ENCODE data around the gene DMC1.
"Not testable (repeated sequence)": the region's sequence is repeated elsewhere in the genome, so short reads cannot be mapped to it uniquely, and the experiment has no call there.

Gene DMC1, protein sequence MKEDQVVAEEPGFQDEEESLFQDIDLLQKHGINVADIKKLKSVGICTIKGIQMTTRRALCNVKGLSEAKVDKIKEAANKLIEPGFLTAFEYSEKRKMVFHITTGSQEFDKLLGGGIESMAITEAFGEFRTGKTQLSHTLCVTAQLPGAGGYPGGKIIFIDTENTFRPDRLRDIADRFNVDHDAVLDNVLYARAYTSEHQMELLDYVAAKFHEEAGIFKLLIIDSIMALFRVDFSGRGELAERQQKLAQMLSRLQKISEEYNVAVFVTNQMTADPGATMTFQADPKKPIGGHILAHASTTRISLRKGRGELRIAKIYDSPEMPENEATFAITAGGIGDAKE

GRCh38 chr22:38569972-38570778 lies at the start of gene DMC1:
Gene DMC1 (minus strand): TSS chr22:38570183. CDS start chr22:38568256, 1,927 bp downstream.
- DNase-seq: peak; percentile 97 to 98

GRCh38 chr22:38618682-38619081 lies 48.7 kb upstream of the DMC1 start:
- no peak for DNase-seq

GRCh38 chr22:38618258-38618657 lies 48.3 kb upstream of the DMC1 start:
- DNase-seq: no peak

DNA sequence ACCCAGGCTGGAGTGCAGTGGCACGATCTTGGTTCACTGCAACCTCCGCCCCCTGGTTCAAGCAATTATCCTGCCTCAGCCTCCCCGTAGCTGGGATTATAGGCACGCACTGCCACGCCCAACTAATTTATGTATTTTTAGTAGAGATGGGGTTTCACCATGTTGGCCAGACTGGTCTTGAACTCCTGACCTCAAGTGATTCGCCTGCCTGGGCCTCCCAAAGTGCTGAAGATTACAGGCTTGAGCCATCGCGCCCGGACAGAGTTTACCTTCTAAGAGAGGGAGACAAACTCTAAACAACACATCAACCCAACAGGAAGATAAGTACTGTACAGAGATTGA lies 45.1 kb upstream of the DMC1 start:
- not testable (repeated sequence) for DNase-seq

DNA sequence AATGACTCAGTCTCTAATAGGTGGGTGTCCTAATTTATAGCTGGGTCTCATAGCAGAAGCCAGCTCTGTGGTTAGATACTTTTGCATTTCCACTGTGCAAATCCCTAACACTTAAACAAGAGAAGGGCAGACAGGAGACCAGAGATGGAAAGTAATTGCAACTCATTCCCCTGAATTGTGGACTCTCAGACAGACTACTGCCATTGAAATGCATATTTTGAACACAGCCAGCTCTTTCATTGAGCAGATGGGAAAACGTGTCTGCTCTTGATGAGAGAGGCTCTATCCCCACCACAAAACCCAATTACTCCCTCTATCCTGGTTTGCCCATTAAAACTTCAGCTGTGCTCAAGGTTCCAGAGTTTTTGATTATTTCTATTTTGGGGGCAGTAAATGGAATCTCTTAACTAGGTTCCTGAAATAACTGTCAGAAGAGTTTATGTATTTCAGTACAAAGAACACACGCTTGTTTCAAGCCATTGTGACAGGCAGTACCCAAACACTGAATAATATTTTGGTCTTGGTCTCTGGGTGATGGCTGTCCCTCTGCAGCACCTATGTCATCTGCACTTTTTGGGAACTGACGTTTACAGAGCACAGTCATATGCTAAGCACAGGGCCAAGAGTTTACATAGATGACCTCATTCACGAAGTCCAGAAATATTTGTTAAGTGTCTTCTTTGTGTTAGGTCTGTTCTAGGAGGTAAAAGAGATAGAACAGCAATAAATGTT lies 44.5 kb upstream of the DMC1 start:
- no peak for DNase-seq

GRCh38 chr22:38613588-38613987 lies 43.6 kb upstream of the DMC1 start:
- no peak for DNase-seq

DNA sequence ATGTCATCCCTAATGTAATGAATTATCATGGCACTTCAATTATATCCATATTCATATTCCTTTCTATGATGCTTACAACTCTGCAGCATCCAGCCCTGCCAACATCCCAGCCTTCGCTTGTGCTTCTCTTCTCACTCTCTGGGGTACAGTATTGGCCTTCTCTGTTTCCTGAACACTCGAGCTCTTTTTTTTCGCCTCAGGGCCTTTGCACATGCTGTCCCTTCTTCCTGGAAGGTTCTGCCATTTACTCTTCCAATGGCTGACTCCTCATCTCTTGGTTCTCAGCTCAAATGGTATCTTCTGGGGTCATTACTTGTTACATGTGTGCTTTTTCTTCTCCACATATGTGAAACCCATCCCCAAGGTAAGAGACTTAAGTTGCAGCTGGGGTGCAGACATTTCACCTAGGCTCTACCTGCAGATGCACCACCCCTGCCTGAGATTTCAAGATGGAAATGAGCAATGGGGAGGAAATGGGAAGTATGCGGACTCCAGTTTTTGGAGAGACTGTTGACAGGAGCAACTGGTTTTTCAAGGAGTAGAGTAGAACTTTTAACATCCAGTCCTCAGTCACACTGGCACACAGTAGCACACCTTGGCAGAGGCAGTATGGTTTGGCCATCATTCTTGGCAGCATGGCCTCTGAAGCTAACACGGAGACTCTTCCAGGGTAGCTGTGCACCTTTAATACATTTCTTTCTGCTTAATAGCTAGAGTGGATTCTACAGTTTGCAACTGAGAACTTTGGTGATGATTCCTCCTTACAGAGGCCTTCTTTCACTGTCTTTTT lies 42.4 kb upstream of the DMC1 start:
- DNase-seq: no peak

DNA sequence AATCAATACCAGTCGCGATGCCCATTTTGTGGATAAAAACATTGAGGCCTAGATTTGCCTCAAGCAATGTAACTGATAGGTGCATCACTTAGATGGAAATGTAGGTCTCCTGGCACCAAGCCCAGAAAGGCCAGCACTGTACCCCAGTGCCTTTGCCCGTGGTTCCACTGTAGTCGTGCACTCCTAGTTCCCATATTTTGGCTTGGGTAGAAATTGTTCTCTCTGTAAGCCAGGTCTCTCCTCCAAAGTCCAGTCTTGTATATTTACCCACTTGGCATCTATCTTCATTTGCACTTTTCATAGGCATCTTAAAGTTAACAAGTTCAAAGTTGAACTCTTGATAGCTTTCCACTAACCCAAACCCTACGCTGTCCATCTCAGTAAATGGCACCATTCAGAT lies 41.6 kb upstream of the DMC1 start:
- DNase-seq: no peak

- DNase-seq: no peak
Measured at GRCh38 chr22:38610234-38610633, 40.3 kb upstream of the DMC1 start.

DNA sequence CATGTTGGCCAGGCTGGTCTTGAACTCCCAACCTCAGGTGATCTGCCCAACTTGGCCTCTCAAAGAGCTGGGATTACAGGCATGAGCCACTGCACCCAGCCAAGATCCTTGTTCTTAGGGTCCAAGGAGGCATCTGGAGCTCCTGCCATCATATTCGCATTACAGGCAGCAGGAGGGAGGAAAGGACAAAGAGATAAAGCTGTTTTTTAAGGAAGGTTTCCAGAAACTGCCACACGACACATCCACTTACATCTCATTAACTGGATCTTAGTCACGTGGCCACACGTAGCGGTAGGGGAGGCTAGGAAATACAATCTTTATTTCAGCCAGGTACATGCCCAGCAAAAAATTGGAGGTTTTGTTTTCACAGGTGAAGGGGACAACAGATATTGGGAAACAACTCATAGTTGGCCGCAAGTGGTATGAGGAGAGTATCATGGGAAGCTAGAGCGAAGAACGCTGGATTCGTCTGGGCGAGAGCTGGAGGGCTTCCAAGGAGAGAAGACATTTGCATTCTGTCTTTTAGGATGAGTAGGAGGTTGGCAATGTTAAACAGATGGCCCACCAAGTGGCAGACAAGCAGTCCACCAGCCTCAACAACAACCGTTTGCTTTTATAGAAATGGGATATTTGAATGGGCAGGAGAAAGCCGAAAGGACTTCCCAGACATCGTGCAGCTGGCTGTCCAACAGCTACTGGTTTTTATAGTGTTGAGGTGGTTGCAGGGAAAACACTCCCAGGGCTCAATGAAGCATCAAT lies 39.2 kb upstream of the DMC1 start:
- no peak for DNase-seq

DNA sequence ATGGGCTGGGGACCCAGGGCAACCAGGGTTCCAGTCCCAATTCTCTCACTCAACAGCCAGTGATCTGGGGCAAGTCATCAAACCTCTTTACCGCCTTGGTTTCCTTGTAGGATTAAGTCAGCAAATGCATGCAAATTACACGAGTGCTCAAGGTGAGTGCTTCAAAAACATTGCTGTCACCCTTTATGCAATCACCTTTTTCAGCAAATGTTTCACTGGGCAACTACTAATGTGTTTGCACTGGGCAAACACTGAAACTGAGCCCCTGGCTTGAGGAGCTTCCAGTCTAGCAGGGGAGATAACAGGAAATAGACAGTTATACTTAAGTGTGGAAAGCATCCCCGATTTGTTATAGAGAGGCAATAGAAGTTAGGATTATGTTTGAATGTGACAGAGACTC lies 37.7 kb upstream of the DMC1 start:
- DNase-seq: no peak

GRCh38 chr22:38602166-38602565 lies 32.2 kb upstream of the DMC1 start:
- no peak for DNase-seq

- no peak for DNase-seq
Measured at GRCh38 chr22:38601221-38601764, 31.3 kb upstream of the DMC1 start.

DNA sequence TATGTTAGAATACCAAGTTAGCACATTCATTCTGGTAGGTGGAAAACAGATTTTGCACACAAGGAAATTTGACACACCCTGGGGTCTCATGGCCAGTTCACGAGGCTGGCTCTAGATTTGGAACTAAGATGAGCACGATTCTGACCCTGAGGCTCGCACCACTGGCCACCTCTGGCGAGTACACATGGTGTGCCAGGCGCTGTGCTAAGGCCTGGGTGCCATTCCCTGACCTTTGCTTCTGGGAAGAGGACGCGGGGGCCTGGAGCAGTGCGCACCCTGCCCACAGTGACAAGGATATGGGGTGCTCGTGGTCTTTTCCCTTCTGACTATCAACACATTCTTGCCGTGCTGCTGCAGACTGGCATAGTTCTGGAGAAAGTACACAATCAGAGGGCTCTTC lies 29.5 kb upstream of the DMC1 start:
- no peak for DNase-seq

- DNase-seq: not testable (repeated sequence)
Measured at GRCh38 chr22:38582923-38583322, 12.9 kb upstream of the DMC1 start.

DNA sequence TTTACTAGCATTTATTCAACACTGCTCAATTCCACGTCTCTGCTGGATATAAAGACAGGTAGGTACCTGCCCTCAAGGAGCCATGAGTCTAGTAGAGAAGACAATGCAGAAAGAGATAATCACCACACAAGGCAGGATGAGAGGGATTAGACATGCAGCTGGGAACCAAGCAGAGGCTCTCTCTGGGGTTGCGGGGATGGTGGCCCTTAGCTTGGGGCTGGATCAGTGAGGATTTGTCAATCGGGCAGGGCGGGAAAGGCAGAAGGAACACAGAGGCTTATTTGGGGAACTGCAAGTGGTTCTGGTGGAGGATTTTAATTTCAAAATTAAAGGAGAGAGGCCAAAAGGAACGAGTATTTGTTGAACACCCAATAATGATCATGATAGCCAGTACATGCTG lies 8.5 kb upstream of the DMC1 start:
- no peak for DNase-seq

- peak; percentile 27 to 40 for DNase-seq
Measured at GRCh38 chr22:38572065-38572464, 2.1 kb upstream of the DMC1 start.

DNA sequence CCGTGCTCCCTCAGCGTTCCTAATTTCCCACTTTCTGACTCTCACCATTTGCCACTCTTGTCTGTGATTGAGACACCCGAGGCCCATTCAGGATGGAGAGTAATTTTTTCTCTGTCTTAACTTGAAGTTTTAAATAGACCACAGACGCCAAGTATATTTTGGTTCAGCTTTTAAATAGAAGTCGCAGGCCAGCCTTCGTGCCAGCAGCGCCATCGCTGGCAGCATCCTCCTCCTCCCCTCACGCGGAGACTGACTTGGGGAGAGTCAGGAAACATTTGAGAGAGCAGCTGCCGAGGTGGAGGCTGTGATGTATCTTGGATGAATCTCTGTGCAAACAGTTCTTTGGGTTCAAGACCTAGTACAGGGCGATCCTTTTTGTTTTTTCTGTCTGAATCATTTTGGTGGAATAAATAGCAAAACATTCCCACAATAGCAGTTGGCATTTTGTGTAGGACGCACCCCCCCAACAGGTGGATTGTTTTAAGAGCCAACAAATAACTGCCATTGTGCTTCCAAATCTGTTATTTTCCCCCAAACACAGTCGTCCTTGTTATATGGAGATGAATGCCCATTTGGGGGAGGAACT lies 889 bp upstream of the DMC1 start:
- peak in 1 of 2 donors; percentile 34 for DNase-seq

DNA sequence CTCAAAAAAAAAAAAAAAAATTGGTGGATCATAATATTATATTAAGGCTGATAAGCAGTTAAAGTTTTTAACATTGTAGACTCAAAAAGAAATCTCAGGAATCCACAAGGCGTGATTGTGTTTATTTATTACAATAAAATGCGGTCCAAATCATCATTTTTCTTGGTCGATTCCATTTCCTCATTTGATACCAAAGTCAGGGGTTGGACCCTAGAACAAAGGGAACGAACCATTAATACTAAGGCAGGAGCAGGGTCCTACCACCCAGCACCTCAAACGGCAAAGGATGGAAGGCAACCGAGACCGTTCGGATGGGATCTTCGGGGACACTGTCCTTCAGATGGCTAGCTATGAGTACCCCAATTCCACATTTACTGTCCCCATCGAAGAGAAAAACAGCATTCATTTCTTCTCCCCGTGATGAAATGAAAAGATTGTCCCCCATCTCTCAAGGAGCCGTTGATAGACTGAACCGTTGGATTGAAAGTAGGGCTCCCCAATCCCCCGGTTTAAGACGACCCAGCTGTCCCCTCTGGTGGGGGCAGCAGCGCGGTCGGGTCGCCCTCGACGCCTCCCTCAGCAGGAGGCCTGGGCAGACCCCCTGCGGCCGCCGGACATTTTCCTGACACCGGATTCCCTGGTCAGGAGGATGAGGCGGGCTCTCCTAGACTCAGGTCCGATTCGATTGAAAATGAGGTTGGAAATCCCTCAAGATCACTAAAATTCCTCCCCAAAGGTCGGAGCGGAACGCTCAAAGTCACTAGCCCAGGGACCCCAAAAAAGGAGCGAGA lies 607 bp downstream of the DMC1 start:
- DNase-seq: no peak

DNA sequence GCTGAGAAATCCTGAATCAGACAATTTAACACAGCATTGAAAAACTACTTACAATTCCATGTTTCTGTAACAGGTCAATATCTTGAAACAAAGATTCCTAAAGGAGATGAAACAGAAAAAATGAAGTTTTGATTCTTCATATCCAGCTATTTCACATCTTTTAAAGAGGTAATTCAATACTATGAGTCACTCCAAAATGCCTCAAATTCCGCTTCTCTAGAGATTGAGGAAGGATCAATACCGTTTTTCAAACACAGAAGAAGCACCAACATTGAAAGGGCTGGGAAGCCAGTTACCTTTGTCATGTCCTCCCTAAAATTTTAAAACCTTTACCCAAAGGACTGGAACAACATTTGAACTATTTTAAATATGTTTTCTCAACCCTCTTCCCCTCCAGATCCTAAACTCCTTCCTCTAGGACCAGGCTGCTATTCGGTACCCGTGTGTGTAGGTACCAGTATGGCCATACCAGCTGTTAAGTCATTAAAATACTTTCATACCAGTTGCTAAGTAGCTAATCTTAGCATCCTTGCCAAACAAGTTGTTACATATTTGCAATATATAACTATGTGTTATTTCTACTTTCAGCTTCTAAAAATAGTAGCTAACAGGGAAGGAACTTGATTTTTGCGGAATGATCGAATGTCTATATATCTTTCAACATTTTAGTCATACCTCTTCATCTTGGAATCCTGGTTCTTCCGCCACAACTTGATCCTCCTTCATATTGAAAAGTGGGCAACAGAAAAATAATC lies 2.3 kb downstream of the DMC1 start:
- no peak for DNase-seq
